ENCODE results near the gene SLC38A8.

SLC38A8 gene

GRCh38 chr16:83996481-83997252, 45.9 kb downstream of the SLC38A8 start:
- DNase-seq (ENCODE audit: low read depth), result no peak
- H3K4me3 ChIP-seq (ENCODE audit: low read depth, low read length), result no peak overlapping the region
- TF ChIP-seq CTCF (IDR thresholded peaks at IDR 0.05; ENCODE audit: control insufficient read depth, extremely low read depth, insufficient read depth), result no peak

GRCh38 chr16:83995754-83996153, 46.8 kb downstream of the SLC38A8 start:
- no peak for DNase-seq (ENCODE audit: low read depth)
- H3K4me3 ChIP-seq (ENCODE audit: low read depth, low read length), result no peak overlapping the region
- TF ChIP-seq CTCF (IDR thresholded peaks at IDR 0.05; ENCODE audit: control insufficient read depth, extremely low read depth, insufficient read depth), result no peak

DNA sequence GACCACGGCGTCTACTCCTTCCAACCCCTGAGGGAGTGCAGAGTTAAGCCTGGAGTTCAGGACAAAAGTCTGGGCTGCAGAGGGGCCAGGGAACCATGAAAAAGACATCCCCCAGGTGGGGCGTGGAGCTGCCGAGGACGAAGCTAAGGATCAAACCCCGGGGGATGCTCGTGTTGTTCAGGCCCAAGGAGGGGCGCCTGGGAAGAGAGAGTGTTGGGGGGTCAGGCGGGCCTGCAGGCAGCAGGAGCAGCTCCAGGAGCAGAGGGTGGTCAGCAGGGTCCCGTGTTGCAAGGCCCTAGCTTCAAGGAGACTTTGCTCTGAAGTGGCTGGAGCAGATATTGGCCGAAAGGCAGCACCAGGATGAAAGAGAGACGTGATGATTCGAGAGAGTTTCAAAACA, 47.9 kb downstream of the SLC38A8 start:
- H3K4me3 ChIP-seq (ENCODE audit: low read depth, low read length), result no peak overlapping the region
- no peak for TF ChIP-seq CTCF (IDR thresholded peaks at IDR 0.05; ENCODE audit: control insufficient read depth, extremely low read depth, insufficient read depth)
- no peak for DNase-seq (ENCODE audit: low read depth)

- no peak overlapping the region for H3K4me3 ChIP-seq (ENCODE audit: low read depth, low read length)
- DNase-seq (ENCODE audit: low read depth), result no peak
- TF ChIP-seq CTCF (IDR thresholded peaks at IDR 0.05; ENCODE audit: control insufficient read depth, extremely low read depth, insufficient read depth), result no peak
Observed at GRCh38 chr16:83994087-83994486, 48.5 kb downstream of the SLC38A8 start.

DNA sequence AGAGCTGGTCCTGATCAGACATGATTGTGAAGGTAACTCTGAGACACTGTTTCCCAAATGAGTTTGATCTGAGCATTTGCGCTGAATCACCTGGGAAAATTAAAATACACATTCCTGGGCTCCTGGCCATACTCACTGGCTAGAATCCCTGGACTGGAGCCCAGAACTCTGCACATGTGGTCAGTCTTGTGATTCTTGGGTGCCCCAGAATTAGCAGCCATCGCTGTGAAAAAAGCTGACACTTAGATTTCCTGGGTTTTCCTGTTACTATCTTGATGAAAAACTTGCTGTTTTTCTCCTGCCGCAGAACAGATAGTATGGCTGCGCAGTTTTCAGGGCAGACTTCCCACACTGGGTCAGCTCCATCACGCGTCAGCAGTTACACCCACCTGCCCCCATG, 50.0 kb downstream of the SLC38A8 start:
- DNase-seq (ENCODE audit: low read depth), result peak; percentile 22
- TF ChIP-seq CTCF (IDR thresholded peaks at IDR 0.05; ENCODE audit: control insufficient read depth, extremely low read depth, insufficient read depth), result no peak
- no peak overlapping the region for H3K4me3 ChIP-seq (ENCODE audit: low read depth, low read length)

- no peak for DNase-seq (ENCODE audit: low read depth)
- TF ChIP-seq CTCF (IDR thresholded peaks at IDR 0.05; ENCODE audit: control insufficient read depth, extremely low read depth, insufficient read depth), result no peak
- H3K4me3 ChIP-seq (ENCODE audit: low read depth, low read length), result no peak overlapping the region
Observed at GRCh38 chr16:83990492-83990891, 52.1 kb downstream of the SLC38A8 start.

DNA sequence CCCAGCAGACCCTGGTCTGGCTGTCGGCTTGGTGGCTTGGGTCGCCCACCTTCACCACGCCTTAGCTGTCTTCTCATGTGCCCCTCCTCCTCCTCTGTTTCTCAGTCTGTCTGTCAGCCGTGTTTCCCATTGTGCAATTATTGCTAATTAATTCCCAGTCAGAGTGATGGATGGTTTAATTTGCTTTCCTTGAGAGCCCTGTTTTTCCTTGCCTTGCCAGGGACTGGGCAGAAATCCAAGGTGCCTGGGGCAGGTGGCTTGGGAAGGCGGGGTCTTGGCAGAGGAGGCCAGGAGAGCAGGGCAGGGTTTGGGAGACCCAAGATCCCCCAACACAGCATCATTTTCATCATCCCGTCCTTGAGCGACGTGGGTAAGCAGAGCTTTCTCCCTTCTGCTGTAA, 53.3 kb downstream of the SLC38A8 start:
- DNase-seq (ENCODE audit: low read depth), result no peak
- no peak overlapping the region for H3K4me3 ChIP-seq (ENCODE audit: low read depth, low read length)
- TF ChIP-seq CTCF (IDR thresholded peaks at IDR 0.05; ENCODE audit: control insufficient read depth, extremely low read depth, insufficient read depth), result no peak
